ENCODE results near the gene PSTK.

Gene PSTK

GRCh38 chr10:122993797-122994336 lies 13.7 kb downstream of the PSTK start:
- no peak for DNase-seq

GRCh38 chr10:122995936-122996335 lies 15.7 kb downstream of the PSTK start:
- DNase-seq, result no peak

GRCh38 chr10:122997864-122998263 lies 17.7 kb downstream of the PSTK start:
- no peak for DNase-seq

GRCh38 chr10:122998360-122998917 lies 18.2 kb downstream of the PSTK start:
- DNase-seq, result no peak

- DNase-seq, result no peak
Measured at GRCh38 chr10:122998934-122999333, 18.7 kb downstream of the PSTK start.

GRCh38 chr10:122999347-122999746 lies 19.1 kb downstream of the PSTK start:
- no peak for DNase-seq

GRCh38 chr10:123000155-123000554 lies 20.0 kb downstream of the PSTK start:
- DNase-seq, result no peak

GRCh38 chr10:123001370-123001769 lies 21.2 kb downstream of the PSTK start:
- DNase-seq, result no peak

- no peak for DNase-seq
Measured at GRCh38 chr10:123004298-123004697, 24.1 kb downstream of the PSTK start.

- peak; percentile 21 for DNase-seq
Measured at GRCh38 chr10:123007558-123008354, 27.6 kb downstream of the PSTK start.

- DNase-seq, result peak; percentile 98
Measured at GRCh38 chr10:123008355-123009104, 28.3 kb downstream of the PSTK start, which contains the start of the genes ACADSB and IKZF5. TSS of gene ACADSB (plus strand) at chr10:123009006. CDS start at chr10:123009030, 24 bp downstream. TSS of gene IKZF5 (minus strand) at chr10:123008795. CDS start at chr10:122998625, 10,170 bp downstream.

- DNase-seq, result no peak
Measured at GRCh38 chr10:123009105-123009820, 29.1 kb downstream of the PSTK start.

- DNase-seq, result no peak
Measured at GRCh38 chr10:123011987-123012386, 31.8 kb downstream of the PSTK start.

GRCh38 chr10:123013456-123014419 lies 33.5 kb downstream of the PSTK start:
- DNase-seq, result no peak

GRCh38 chr10:123014772-123015171 lies 34.6 kb downstream of the PSTK start:
- DNase-seq, result no peak

- no peak for DNase-seq
Measured at GRCh38 chr10:123016228-123016627, 36.0 kb downstream of the PSTK start.

- DNase-seq, result no peak
Measured at GRCh38 chr10:123017421-123018165, 37.4 kb downstream of the PSTK start.

- DNase-seq, result no peak
Measured at GRCh38 chr10:123018531-123018930, 38.3 kb downstream of the PSTK start.

- DNase-seq, result no peak
Measured at GRCh38 chr10:123019264-123019663, 39.1 kb downstream of the PSTK start.

- DNase-seq, result no peak
Measured at GRCh38 chr10:123019941-123020703, 39.9 kb downstream of the PSTK start.
